Activated CD4-positive, alpha-beta T cell treated with anti-CD3 and anti-CD28 coated beads, Interleukin-2, amount 50 U/mL, for 4 hours (primary cell): ENCODE measurements around the gene ZMIZ1.

Experiments
- DNase-seq, 2 experiments: peaks; one replicate each; pipeline ENCODE4 v3.0.0-alpha.2; 2020

Gene ZMIZ1

DNA sequence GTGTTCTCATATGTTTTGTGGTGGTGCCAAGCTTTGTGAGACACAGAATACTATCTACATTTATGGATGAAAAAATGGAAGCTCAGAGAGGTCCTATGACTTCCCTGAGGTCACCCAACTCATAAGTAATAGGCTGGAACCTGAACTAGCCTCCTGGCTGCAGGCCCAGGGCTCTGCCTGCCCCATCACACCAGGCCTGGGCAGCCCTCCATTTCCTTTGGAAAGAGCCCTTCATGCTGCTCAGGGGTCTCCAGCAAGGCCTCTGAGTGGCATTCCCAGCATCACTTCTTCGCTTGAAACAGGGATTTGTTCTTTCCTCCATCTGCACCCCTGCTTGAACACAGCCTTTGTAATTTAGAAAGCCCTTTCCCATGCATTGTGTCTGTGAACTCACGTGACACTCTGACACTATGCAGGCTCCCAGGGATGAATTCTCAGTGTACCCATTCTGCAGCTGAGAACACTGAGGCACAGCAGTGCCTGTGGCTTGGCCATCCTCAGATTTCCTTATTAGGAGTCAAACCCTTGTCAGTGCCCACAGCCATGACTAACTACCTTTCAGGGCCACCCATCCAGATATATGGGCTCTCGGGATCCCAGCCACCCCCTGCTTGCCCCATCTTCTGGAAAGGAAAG, 150.7 kb downstream of the ZMIZ1 start:
- no peak for DNase-seq

- no peak for DNase-seq
Observed at GRCh38 chr10:79220307-79220706, 151.5 kb downstream of the ZMIZ1 start.

DNA sequence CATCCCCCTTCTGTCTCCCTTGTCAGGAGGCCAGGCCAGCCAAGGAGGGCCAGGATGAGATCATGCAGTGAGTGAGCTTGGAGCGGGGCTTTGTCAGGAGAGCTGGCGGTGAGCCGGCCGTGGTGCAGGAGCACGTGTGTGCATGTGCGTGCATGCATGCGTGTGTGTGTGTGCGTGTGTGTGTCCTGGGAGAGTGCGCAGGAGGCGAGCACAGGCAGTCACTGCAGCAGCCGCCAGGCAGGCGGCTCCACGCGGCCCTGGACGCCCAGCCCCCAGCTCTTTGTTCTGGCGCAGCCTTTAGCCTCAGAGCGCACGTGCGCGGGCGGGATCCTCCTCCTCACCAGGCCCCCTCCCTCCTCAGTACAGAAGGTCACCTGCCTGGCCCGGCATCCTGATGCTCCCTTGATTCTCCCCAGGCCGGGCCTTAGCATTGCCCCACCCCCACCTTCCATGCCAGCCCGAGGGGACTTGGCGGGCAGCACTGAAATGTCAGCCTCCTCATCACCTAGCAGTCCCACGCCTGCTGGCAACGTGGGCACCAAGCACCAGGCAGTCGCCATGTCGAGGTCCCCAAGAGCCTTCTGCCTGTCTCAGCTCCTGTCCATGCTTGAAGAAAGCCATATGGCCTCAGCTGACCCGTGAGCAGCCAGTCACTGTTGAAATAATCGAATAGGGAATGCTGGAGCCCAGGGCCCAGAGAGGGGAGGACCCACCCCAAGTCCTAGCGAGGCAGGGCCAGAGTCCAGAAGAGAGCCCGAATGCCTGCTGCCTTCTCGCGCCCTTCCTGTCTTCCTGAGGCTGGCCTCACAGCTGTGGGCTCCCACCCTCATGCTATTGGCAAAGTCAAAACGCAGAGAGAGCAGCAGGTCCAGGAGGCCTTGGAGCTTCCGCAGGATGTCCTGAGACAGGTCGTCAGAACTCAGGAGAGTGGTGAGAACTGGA, 152.6 kb downstream of the ZMIZ1 start:
- DNase-seq = no peak

DNA sequence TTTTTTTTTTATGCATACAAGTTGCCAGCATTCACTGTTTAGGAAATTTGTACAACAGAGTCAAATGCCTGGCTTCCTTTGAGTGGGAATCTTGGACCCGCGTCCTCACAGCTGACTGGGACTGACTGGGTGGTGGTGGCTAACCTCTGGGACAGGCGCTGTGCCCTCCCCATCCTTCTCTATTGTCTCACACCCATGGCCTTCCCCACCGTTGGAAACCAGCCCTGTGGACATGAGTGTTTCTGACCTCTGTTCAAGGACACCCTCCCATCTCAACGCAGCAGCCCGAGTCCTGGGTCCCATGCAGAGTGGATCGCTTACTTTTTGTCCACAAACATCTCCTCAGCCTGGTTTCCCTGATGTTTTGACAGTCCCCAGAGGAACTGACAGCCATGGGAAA, 153.4 kb downstream of the ZMIZ1 start:
- DNase-seq = no peak

GRCh38 chr10:79223091-79224048, 154.6 kb downstream of the ZMIZ1 start:
- DNase-seq = no peak

DNA sequence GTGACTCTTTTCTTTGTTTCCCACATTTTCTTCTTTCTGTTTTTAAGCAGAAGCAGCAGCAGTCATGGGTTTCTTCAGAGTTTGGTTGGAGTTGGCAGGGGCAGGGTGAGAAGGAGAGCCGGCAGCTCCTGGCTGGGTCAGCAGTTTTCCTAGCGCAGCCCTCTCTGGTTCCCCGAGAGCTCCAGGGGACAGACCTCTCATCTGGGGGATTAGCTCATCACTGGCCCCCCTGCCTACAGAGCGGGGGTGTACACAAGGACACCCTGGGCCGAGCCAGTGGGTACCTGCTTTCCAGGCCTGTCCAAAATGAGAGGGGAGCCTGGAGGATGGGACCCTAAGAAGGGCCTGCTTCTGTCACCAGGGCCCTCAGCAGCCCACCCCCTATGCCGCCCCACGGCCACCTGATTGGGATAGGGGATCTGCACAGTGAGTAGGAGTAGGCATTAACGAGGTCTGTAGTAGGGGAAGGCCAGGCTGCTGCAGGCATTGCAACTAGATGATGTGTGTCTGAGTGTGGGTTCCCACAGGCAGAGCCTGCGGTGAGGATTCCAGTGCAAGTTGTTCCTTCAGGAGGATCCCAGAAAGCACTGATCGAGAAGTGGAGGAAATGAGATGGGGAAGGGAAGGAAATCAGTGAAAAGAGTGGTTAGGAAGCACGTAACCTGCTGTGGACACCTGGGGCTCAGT, 155.6 kb downstream of the ZMIZ1 start:
- no peak for DNase-seq

- DNase-seq = no peak
Observed at GRCh38 chr10:79224992-79225391, 156.2 kb downstream of the ZMIZ1 start.

DNA sequence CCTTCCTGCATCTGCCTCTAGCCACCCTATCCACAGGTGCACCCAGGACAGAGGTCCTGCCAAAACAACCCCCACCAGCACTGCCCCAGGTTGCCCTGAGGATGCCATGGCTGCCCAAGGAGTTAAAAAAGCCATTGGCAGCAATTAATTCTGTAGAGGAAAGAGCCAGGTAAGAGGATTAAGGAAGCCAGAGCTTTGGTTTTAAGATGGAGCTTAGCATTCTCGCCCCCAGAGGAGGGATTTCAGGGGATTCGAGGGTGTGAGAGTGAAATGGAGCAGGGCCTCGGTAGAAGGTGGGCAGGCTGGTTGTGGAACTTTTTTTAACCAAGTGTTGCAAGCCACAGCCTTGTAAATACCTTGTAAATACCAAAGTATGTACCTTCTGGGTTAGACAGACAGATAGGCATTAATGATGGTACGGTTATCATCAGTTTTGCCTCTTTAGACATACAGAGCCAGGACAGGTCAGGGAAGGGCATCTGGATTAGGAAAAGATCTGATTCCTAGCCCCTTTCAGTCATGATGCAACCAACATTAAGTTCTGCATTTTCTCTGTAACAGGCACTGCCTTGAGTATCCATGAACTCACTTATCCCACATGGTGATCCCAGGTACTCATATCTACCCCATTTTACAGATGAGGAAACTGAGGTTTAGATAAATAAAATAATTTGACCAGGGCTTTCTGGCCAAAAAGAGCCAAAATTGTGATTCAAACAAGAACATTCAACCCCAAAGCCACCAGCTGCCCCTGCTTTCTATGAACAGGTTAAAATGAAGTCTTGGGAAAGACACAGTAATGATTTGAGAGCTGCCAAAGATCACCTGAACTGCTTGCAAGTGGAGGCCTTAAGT, 157.9 kb downstream of the ZMIZ1 start:
- DNase-seq = no peak

DNA sequence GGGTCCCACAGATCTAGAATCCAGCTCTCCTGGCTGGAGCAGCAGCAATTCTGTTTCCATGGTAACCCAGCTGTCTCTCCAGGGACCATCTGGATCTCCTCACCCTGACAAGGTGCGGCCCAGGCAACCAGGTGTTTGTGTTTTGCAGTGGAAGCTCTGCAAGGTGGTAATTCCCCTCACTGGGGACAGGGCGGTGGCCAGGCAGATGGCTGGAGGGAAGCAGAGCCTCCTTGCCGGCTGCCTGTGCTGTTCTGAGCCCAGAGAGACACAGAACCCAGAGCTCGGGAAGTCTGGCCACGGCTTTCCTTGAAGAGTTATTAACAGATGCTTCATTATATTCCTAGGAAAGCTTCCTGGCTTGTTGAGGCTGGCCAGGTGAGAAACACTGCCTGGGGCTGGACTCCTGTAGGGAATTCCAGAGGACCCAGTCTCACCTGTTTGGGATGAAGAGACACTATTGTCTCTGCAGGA, 160.3 kb downstream of the ZMIZ1 start:
- no peak for DNase-seq

GRCh38 chr10:79229830-79230327, 161.1 kb downstream of the ZMIZ1 start:
- no peak for DNase-seq

- no peak for DNase-seq
Observed at GRCh38 chr10:79230328-79230830, 161.6 kb downstream of the ZMIZ1 start.

- DNase-seq = no peak
Observed at GRCh38 chr10:79230850-79231249, 162.1 kb downstream of the ZMIZ1 start.

- no peak for DNase-seq
Observed at GRCh38 chr10:79231908-79232307, 163.1 kb downstream of the ZMIZ1 start.

- no peak for DNase-seq
Observed at GRCh38 chr10:79232864-79233263, 164.1 kb downstream of the ZMIZ1 start.

- no peak for DNase-seq
Observed at GRCh38 chr10:79234391-79235315, 165.9 kb downstream of the ZMIZ1 start.

- DNase-seq = no peak
Observed at GRCh38 chr10:79235765-79236432, 167.1 kb downstream of the ZMIZ1 start.

GRCh38 chr10:79236433-79236765, 167.6 kb downstream of the ZMIZ1 start:
- DNase-seq = no peak

DNA sequence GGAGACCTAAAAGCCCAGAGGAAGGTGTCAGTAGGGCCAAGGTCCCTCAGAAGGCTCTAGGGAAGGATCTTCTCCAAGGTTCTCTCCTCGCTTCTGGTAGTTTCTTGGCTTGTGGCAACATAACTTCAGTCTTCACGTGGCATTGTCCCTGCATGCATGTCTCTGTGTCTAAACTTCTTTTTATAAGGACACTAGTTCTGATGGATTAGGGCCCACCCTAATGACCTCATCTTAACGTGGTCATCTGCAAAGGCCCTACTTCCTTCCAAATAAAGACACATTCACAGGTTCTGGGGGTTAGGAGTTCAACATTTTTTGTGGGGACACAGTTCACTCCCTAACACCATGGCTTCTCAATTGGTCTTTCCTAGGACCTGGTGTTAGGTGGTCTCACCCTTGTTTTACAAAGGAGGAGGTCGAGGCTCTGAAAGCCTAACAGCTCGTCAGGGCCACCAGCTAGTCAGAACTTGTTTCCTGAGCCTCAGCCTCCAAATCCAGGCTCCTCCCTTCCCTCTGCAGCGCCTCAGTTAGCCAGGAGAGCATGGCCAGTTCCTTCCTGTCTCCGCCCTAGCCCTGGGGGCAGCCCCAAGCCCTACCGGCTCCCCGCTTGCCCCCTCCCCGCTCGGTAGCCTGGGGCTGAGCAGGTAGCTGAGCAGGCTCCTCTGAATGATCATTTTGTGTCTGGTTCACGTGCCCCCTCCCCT, 168.8 kb downstream of the ZMIZ1 start:
- DNase-seq = no peak

DNA sequence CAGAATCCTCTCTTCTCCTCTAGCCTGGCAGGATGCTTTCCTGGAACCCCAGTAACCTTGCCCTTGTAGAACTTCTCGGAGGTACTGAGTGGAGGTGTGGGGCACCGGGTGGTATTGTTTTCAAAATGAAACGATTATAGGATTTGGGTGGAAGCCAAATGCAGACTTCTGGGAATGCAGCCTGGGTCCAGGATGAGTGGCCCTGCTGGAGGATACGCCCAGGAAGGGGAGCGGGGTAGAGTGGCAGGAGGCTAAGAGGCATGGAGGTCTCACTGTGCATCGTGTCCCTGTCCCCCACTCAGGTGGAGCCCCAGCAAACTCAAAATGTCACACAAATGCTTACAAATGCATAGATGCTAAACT, 169.4 kb downstream of the ZMIZ1 start:
- no peak for DNase-seq
